PC-9 (cell line): Measurements from ENCODE around the gene CLDN34. TPM values are rescaled to one million over a fixed set of nuclear protein-coding genes. Genes with fewer than 3 reads are reported as not detected.

ENCODE experiments used
- BruUV-seq: library from RNA; stranded (reverse); fragments of 400-500 nt; replicated peaks from 2 replicates; lab custom pipeline; 2021; lab: Mats Ljungman, UMichigan
- CTCF ChIA-PET: fragments of 300-600 bp; sonication (Branson Sonifier 250); formaldehyde crosslinking; loops from one replicate; lab custom pipeline; 2022; ENCODE audit warnings: antibody characterized with exemption; lab: Charles Lee
- POLR2A ChIA-PET: fragments of 300-600 bp; sonication (Branson Sonifier 250); formaldehyde crosslinking; loops from one replicate; lab custom pipeline; 2022; ENCODE audit warnings: antibody characterized with exemption; ENCODE audit not compliant: unreplicated experiment; lab: Charles Lee
- DNase-seq, 2 experiments: peaks; one replicate each; pipeline versions ENCODE4 v3.0.0 to v3.0.0-alpha.2; 2015 to 2022; ENCODE audit warnings: mixed read lengths in 1 of 2
- H2AFZ ChIP-seq: fragments of 200-600 bp; sonication (generic); 2 replicates; pipeline ENCODE4 v1.8.1; 2017; ENCODE audit warnings: antibody characterized with exemption
- H3F3A ChIP-seq: fragments of 200-600 bp; sonication (generic); 2 replicates; pipeline ENCODE4 v1.8.1; 2017; ENCODE audit warnings: antibody characterized with exemption, mild to moderate bottlenecking, low read depth; ENCODE audit not compliant: insufficient read depth
- H3K27ac ChIP-seq: fragments of 200-600 bp; sonication (generic); 2 replicates; pipeline ENCODE4 v1.6.1; 2016; ENCODE audit warnings: mixed run types
- H3K27me3 ChIP-seq: fragments of 200-600 bp; sonication (generic); 2 replicates; pipeline ENCODE4 v1.6.1; 2016; ENCODE audit warnings: low read depth, mixed run types; ENCODE audit not compliant: insufficient read depth
- H3K36me3 ChIP-seq: fragments of 200-600 bp; sonication (generic); 2 replicates; pipeline ENCODE4 v1.6.1; 2016; ENCODE audit warnings: low read depth, mixed run types
- H3K4me1 ChIP-seq: fragments of 200-600 bp; sonication (generic); replicated peaks from 2 replicates; pipeline ENCODE4 v1.6.1; 2016; ENCODE audit warnings: mixed run types; ENCODE audit not compliant: insufficient read depth
- H3K4me2 ChIP-seq: fragments of 200-600 bp; sonication (generic); 2 replicates; pipeline ENCODE4 v1.6.1; 2017; ENCODE audit warnings: mixed run types
- H3K4me3 ChIP-seq: fragments of 200-600 bp; sonication (generic); 2 replicates; pipeline ENCODE4 v1.6.1; 2016; ENCODE audit warnings: mixed run types
- H3K79me2 ChIP-seq: fragments of 200-600 bp; sonication (generic); 2 replicates; pipeline ENCODE4 v1.6.1; 2017; ENCODE audit warnings: low read depth, mixed run types
- H3K9me2 ChIP-seq: fragments of 200-600 bp; sonication (generic); 2 replicates; pipeline ENCODE4 v1.8.1; 2017; ENCODE audit warnings: mild to moderate bottlenecking; ENCODE audit not compliant: insufficient read depth
- H3K9me3 ChIP-seq: fragments of 200-600 bp; sonication (generic); 2 replicates; pipeline ENCODE4 v1.8.1; 2016; ENCODE audit warnings: low read depth; ENCODE audit not compliant: insufficient read depth
- H4K20me1 ChIP-seq: fragments of 200-600 bp; sonication (generic); 2 replicates; pipeline ENCODE4 v1.8.1; 2017; ENCODE audit not compliant: insufficient read depth
- CTCF ChIP-seq: fragments of 200-600 bp; sonication (generic); conservative IDR thresholded peaks from 2 replicates; pipeline ENCODE4 v1.6.1; 2017; ENCODE audit warnings: mixed run types, antibody characterized with exemption, mild to moderate bottlenecking, moderate library complexity
- EZH2 ChIP-seq: fragments of 200-600 bp; sonication (generic); IDR thresholded peaks from 2 replicates; pipeline ENCODE4 v1.8.0; 2017; ENCODE audit warnings: antibody characterized with exemption, low read depth
- intact Hi-C: fragments of 100-400 bp; cut with micrococcal nuclease; formaldehyde crosslinking; loops from one replicate; pipeline ENCODE4 v1.10.0; 2022; ENCODE audit not compliant: unreplicated experiment
- total RNA-seq: library from RNA; stranded (reverse); gene quantifications from 2 replicates; pipeline ENCODE4 v1.2.3, GENCODE V29; 2021

Gene CLDN34
- total RNA-seq, 1 experiment from 2014 or later: not detected

GRCh38 chrX:9983441-9983840 is 16.3 kb downstream of the CLDN34 start:
- ChIA-PET POLR2A (no interaction called here), CTCF (no interaction called here)
- no peaks in the 10 kb centered on the region for H3K36me3 ChIP-seq
- TF ChIP-seq CTCF (no peak), EZH2 (no peak)
- no TSS peak for BruUV-seq
- no peak for DNase-seq
- H3K4me3 ChIP-seq: no peak overlapping the region
- no peaks in the 10 kb centered on the region for H3K9me2 ChIP-seq
- intact Hi-C loops: loop anchor here (10.0 kb wide), 1 partner anchor 651 kb away; no protein-coding TSS in a partner anchor
- H3K4me1 ChIP-seq: no peaks in the 10 kb centered on the region
- H3K27me3 ChIP-seq: no peaks in the 10 kb centered on the region
- no peak overlapping the region for H3K4me2 ChIP-seq
- H3F3A ChIP-seq: no peaks in the 10 kb centered on the region
- no peaks in the 10 kb centered on the region for H3K9me3 ChIP-seq
- H3K27ac ChIP-seq: no peak overlapping the region
- no peaks in the 10 kb centered on the region for H3K79me2 ChIP-seq
- H4K20me1 ChIP-seq: no peaks in the 10 kb centered on the region
- no peak overlapping the region for H2AFZ ChIP-seq

- TF ChIP-seq CTCF: no peak
- no peak for TF ChIP-seq EZH2
- Histone ChIP-seq H3K4me2 (no peak overlapping the region), H3K4me1 (no peaks in the 10 kb centered on the region), H3F3A (no peaks in the 10 kb centered on the region), H3K27ac (no peak overlapping the region), H3K27me3 (no peaks in the 10 kb centered on the region), H3K9me2 (no peaks in the 10 kb centered on the region), H3K4me3 (no peak overlapping the region), H2AFZ (no peak overlapping the region), H3K79me2 (no peaks in the 10 kb centered on the region), H3K36me3 (no peaks in the 10 kb centered on the region), H3K9me3 (no peaks in the 10 kb centered on the region), H4K20me1 (no peaks in the 10 kb centered on the region)
- no TSS peak for BruUV-seq
- intact Hi-C loops: loop anchor here (10.0 kb wide), 1 partner anchor 651 kb away; no protein-coding TSS in a partner anchor
- ChIA-PET POLR2A (no interaction called here), CTCF (no interaction called here)
- no peak for DNase-seq
These were observed 16.7 kb downstream of the CLDN34 start for GRCh38 chrX:9983846-9984245.

- Histone ChIP-seq H3K9me2 (no peaks in the 10 kb centered on the region), H3K79me2 (no peaks in the 10 kb centered on the region), H3K36me3 (no peaks in the 10 kb centered on the region), H3K9me3 (no peaks in the 10 kb centered on the region), H3F3A (no peaks in the 10 kb centered on the region), H4K20me1 (no peaks in the 10 kb centered on the region), H2AFZ (no peak overlapping the region), H3K27me3 (no peaks in the 10 kb centered on the region), H3K4me2 (no peak overlapping the region), H3K4me3 (no peak overlapping the region), H3K27ac (no peak overlapping the region), H3K4me1 (no peaks in the 10 kb centered on the region)
- POLR2A ChIA-PET: interaction anchor here (0.6 kb wide), 1 partner anchor 194 kb away, joined by 4 read pairs; no protein-coding TSS in a partner anchor
- DNase-seq: no peak
- BruUV-seq: no TSS peak
- TF ChIP-seq EZH2: no peak
- peak; percentile 70 for TF ChIP-seq CTCF
- CTCF ChIA-PET: no interaction called here
- intact Hi-C loops: loop anchor here (1.0 to 10.0 kb wide), 4 partner anchors 104 to 734 kb away; no protein-coding TSS in a partner anchor
These were observed 21.6 kb downstream of the CLDN34 start for GRCh38 chrX:9988762-9989161.
